ENCODE data around the gene ECI2.

Gene ECI2

DNA sequence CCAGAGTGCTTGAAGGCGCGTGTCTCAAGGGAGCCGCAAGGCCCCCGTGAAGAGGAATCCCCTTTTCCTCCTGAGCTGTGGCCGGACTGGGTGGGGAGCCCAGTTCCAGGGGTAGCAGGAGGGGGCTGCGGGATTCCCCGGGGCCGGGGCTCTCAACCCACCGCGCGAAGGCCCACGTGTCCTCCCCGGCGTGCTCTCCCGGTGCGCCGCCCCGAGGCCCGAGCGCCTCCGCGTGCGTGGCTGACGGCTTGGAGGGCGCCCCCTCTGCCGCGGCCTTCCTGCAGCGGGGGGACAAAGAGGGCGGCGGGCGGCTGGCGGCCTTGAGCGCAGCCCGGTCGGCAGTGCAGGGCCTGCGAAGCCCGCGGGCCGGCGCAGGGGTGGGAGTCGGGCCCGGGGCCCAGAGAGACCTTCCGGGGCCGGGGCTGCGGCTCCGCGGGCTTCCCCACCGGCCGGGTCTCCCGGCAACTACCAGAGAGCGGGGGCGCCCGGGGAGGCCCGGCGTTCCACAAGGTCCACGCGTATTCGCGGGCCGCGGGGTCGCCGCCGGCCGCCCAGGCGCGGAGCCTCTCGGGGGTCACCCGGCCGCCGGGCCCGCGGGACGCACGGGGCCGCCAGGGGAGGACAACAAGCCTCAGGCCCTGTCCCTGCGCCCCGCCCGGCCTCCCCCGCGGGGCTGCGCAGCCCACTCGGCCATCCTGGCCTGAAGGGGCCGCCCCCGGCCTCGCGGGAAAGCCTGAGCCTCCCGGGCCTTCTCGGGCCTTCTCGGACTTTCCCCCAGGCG lies 56.5 kb downstream of the ECI2 start, which contains the start of gene FAM217A:
Gene FAM217A, minus strand, starts transcription at position 447 of the 781 bp plus-strand sequence. CDS start 1,723 bp downstream, outside the sequence.
- in situ Hi-C loops (cut with HindIII; ENCODE audit: low pct_unique_long_range_greater_than_20kb, low sequenced_read_pairs), result no loop called here
- no peak for TF ChIP-seq JUND (IDR thresholded peaks at IDR 0.05; ENCODE audit: low read depth)
- DNase-seq (ENCODE audit: low read depth in 1 of 2, low spot score in 1 of 2), result no peak

DNA sequence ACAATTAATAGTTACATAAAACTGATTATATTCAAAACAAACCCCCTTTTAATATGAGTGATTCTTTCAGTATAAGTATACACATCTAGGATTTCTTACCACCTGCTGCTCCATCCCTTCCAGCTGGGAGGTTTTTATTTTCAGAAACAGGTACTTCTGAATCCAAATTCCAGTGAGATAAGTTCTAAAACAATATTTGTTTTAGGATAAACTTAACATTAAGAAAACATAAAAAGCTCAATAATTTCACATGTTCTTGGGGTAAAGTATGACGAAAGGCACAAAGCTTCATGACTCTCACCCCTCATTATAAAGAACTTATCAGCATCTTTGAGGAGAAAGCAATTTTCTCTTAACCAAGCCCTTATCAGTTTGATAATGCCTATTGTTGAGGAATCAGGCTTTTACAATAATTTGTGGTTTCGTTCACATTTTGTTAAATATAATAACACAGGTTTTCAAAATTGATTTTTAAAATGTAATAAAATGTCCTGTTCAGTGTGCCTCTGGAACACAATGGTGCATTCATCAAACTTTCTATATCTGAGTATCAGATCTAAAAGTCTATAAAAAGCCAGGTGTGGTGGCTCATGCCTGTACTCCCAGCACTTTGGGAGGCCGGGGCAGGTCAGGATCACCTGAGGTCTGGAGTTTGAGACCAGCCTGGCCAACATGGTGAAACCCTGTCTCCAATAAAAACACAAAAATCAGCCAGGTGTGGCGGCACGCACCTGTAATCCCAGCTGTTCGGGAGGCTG lies 60.7 kb downstream of the ECI2 start:
- in situ Hi-C loops (cut with HindIII; ENCODE audit: low pct_unique_long_range_greater_than_20kb, low sequenced_read_pairs), result no loop called here
- DNase-seq (ENCODE audit: low read depth in 1 of 2, low spot score in 1 of 2), result no peak

DNA sequence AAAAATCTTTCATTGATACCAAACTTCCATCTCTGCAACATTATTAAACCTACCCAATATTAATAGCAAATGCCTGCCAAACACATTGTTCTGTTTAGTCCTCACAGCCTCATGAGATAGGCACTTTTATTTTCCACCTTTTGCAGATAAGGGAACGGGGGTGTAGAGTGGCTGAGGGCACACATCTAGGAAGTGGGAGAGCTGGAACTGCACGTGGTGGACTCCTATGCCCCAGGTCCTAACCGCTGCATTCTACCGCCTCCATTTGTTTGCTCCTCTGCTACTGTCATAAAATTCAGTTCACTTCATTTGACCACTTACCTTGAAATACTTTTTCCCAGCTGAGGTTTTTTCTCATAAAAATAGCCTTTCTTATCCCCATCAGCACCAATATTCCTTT lies 64.0 kb downstream of the ECI2 start:
- DNase-seq (ENCODE audit: low read depth in 1 of 2, low spot score in 1 of 2), result peak in 1 of 2 experiments; percentile 8
- TF ChIP-seq JUND (IDR thresholded peaks at IDR 0.05; ENCODE audit: low read depth), result no peak
- in situ Hi-C loops (cut with HindIII; ENCODE audit: low pct_unique_long_range_greater_than_20kb, low sequenced_read_pairs), result no loop called here

More for the DNA sequence above, 60.7 kb downstream of the ECI2 start:
- no peak for TF ChIP-seq JUND (IDR thresholded peaks at IDR 0.05; ENCODE audit: low read depth)

DNA sequence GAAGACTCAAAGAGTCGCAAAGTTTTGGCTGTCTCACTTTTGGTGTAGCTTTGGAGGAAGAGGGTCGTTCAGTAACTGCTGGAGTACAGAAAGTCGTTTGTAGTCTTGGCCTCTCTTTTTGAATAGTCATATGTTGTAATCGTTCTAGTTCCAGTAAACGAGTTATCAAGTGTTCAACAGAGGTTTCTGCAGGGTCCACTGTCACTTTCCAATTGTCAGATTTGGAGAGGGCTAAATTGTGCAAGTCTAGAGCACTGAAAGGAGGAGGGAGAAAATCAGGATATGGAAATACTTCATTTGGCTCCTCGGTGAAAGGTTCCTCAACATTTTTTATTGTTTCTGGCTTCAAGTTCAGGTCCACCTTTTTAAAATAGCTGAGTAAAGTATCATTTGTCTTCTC lies 66.2 kb downstream of the ECI2 start:
- DNase-seq (ENCODE audit: low read depth in 1 of 2, low spot score in 1 of 2), result no peak
- TF ChIP-seq JUND (IDR thresholded peaks at IDR 0.05; ENCODE audit: low read depth), result no peak
- in situ Hi-C loops (cut with HindIII; ENCODE audit: low pct_unique_long_range_greater_than_20kb, low sequenced_read_pairs), result no loop called here

- no peak for DNase-seq (ENCODE audit: low read depth in 1 of 2, low spot score in 1 of 2)
- no peak for TF ChIP-seq JUND (IDR thresholded peaks at IDR 0.05; ENCODE audit: low read depth)
- in situ Hi-C loops (cut with HindIII; ENCODE audit: low pct_unique_long_range_greater_than_20kb, low sequenced_read_pairs), result no loop called here
Observed at GRCh38 chr6:4067673-4068072, 67.7 kb downstream of the ECI2 start.

GRCh38 chr6:4066029-4066755 lies 69.2 kb downstream of the ECI2 start:
- no peak for TF ChIP-seq JUND (IDR thresholded peaks at IDR 0.05; ENCODE audit: low read depth)
- in situ Hi-C loops (cut with HindIII; ENCODE audit: low pct_unique_long_range_greater_than_20kb, low sequenced_read_pairs), result no loop called here
- DNase-seq (ENCODE audit: low read depth in 1 of 2, low spot score in 1 of 2), result peak; percentile 34 to 86

Data from T47D (cell line).